Progenitor cell of endocrine pancreas (in vitro differentiated cells): Measurements from ENCODE around the gene DOLPP1. TPM values are rescaled to one million over a fixed set of nuclear protein-coding genes. Genes with fewer than 3 reads are reported as not detected.
A peak's percentile ranks its signal among the peaks of the same experiment; 100 is the strongest.

ENCODE experiments used
- DNase-seq: peaks from one replicate; pipeline ENCODE4 v3.0.0; 2021; ENCODE audit warnings: low spot score; ENCODE audit not compliant: unreplicated experiment
- H3K27ac Mint-ChIP-seq: 2 replicates; pipeline ENCODE4 v1.8.0; 2021; ENCODE audit warnings: mild to moderate bottlenecking, moderate library complexity, mixed read lengths
- H3K27me3 Mint-ChIP-seq: 2 replicates; pipeline ENCODE4 v1.8.0; 2021; ENCODE audit warnings: mixed read lengths
- H3K36me3 Mint-ChIP-seq: 2 replicates; pipeline ENCODE4 v1.8.0; 2022; ENCODE audit warnings: mixed read lengths; ENCODE audit not compliant: insufficient read depth
- H3K4me1 Mint-ChIP-seq: 2 replicates; pipeline ENCODE4 v1.8.0; 2021; ENCODE audit warnings: low read depth, mixed read lengths
- H3K4me3 Mint-ChIP-seq: 2 replicates; pipeline ENCODE4 v1.8.0; 2021; ENCODE audit warnings: low read depth, mild to moderate bottlenecking, moderate library complexity, mixed read lengths
- H3K9me3 Mint-ChIP-seq: 2 replicates; pipeline ENCODE4 v1.8.0; 2021; ENCODE audit warnings: low read depth, mixed read lengths
- total RNA-seq: library from RNA; stranded (reverse); gene quantifications from 2 replicates; pipeline ENCODE4 v1.2.1, GENCODE V29; 2021
- TF ChIP-seq, protein P1 (sequence below): fragments of 200-600 bp; sonication (generic); IDR thresholded peaks from one replicate; pipeline ENCODE4 v1.5.0; 2021; ENCODE audit warnings: antibody characterized with exemption, mild to moderate bottlenecking; ENCODE audit not compliant: unreplicated experiment

The DOLPP1 gene
- total RNA-seq, 1 donor from 2014 or later = 29.3 TPM

DNA sequence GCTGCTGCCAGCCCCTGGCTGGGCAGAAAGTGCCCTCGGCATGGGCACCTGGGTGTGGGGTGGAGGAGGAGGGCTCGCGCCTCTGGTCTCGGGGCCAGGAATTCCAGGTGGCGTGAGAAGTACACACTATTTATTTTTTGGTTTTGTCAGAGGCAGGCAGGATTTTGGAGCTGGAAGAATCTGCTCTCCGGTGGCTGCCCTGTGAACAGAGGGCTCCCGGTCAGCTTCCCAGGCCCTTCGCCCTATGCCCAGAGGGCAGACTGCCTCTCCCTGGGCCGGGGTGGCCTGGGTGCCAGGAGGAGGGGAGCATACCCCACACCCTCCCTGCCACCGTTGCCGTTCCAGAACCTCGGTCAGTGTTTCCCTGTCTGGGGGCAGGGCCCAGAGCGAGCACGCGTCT, 8.3 kb downstream of the DOLPP1 start:
- TF ChIP-seq, protein P1, sequence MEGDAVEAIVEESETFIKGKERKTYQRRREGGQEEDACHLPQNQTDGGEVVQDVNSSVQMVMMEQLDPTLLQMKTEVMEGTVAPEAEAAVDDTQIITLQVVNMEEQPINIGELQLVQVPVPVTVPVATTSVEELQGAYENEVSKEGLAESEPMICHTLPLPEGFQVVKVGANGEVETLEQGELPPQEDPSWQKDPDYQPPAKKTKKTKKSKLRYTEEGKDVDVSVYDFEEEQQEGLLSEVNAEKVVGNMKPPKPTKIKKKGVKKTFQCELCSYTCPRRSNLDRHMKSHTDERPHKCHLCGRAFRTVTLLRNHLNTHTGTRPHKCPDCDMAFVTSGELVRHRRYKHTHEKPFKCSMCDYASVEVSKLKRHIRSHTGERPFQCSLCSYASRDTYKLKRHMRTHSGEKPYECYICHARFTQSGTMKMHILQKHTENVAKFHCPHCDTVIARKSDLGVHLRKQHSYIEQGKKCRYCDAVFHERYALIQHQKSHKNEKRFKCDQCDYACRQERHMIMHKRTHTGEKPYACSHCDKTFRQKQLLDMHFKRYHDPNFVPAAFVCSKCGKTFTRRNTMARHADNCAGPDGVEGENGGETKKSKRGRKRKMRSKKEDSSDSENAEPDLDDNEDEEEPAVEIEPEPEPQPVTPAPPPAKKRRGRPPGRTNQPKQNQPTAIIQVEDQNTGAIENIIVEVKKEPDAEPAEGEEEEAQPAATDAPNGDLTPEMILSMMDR = no peak

DNA sequence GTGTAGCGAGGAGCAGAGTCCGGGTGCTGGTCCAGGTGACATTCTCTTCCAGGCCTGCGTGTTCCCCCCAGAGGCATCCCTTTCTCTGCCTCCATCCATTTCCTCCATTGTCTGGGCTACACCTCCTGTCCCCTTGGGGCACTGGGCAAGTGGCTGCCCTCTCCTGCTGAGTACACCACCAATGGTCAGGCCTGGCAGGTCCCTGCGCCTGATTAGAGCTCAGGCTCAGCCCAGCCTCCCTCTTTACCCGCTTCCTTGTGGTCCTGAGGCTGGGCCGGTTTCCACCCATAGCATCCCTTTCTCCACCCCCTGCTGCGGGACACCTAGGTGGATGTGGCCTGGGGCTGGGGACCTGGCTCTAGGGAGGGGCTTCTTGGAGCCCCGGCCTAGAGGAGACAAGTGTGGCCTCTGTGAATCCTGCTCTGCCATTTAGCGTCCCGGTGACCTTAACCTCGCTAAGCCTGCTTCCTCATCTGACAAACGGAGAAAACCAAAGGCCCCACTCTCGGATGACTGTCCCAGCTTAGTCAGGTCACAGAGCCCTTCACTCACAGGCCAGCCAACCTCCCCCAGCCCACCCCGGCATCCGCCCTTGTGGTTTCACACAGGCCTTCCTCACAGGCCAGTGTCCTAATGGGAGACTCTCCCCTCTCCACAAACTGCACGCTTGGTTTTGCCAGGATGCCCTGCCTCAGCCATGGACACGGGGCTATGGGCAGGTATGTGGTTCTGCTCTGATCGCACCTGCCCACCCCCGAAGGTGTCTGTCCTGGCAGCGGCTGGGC, 12.9 kb downstream of the DOLPP1 start:
- H3K27me3 Mint-ChIP-seq = no peaks in the 10 kb centered on the region
- DNase-seq = no peak
- no peaks in the 10 kb centered on the region for H3K4me1 Mint-ChIP-seq
- H3K36me3 Mint-ChIP-seq = peaks cover 8% of the 10 kb centered on the region
- TF ChIP-seq, protein P1 = no peak
- H3K27ac Mint-ChIP-seq = peak overlapping the region; percentile 33
- no peak overlapping the region for H3K4me3 Mint-ChIP-seq
- no peaks in the 10 kb centered on the region for H3K9me3 Mint-ChIP-seq

More for the DNA sequence above, 8.3 kb downstream of the DOLPP1 start:
- DNase-seq = no peak
- no peaks in the 10 kb centered on the region for H3K27me3 Mint-ChIP-seq
- H3K4me3 Mint-ChIP-seq = no peak overlapping the region
- H3K27ac Mint-ChIP-seq = no peak overlapping the region
- no peaks in the 10 kb centered on the region for H3K9me3 Mint-ChIP-seq
- H3K36me3 Mint-ChIP-seq = peaks cover 5% of the 10 kb centered on the region
- no peaks in the 10 kb centered on the region for H3K4me1 Mint-ChIP-seq

DNA sequence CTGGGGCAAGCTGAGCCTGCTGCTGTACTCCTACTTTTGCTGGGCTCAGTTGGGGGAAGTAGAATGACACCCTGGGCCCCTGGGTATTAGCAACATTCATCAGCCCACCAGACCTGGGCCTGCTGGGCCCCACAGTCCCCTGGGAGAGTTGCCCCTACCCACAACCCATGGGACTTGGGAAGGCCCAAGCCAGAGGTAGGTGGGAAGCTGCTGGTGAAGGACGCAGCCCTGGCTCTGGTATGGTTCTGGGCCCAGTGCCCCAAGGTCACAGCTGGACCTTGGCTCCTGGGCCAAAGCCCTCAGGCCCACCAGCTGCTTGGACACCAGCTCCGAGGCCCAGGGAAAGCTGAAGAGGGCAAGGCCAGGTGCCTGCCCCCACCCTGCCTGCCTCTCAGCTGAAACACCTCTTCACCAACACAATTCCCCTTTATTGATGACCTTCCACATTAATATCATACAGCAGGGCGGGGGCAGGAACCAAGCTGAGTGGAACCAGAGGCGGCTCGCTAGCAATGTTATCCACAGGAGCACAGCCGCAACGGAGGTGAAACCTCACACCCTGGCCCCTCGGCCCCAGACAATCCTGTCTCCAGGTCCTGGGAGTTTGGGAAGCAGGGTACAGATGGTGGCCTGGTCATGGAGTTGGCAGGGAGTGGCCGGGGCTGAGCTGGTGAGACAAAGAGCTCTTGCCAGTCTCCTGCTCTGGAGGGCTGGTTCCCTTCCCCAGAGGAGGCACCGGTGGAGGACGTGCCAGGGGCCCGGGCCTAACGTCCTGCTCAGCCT, 13.7 kb downstream of the DOLPP1 start:
- H3K27ac Mint-ChIP-seq = no peak overlapping the region
- H3K36me3 Mint-ChIP-seq = peaks cover 8% of the 10 kb centered on the region
- TF ChIP-seq, protein P1 = no peak
- no peaks in the 10 kb centered on the region for H3K4me1 Mint-ChIP-seq
- H3K27me3 Mint-ChIP-seq = no peaks in the 10 kb centered on the region
- no peak for DNase-seq
- no peaks in the 10 kb centered on the region for H3K9me3 Mint-ChIP-seq
- H3K4me3 Mint-ChIP-seq = no peak overlapping the region

DNA sequence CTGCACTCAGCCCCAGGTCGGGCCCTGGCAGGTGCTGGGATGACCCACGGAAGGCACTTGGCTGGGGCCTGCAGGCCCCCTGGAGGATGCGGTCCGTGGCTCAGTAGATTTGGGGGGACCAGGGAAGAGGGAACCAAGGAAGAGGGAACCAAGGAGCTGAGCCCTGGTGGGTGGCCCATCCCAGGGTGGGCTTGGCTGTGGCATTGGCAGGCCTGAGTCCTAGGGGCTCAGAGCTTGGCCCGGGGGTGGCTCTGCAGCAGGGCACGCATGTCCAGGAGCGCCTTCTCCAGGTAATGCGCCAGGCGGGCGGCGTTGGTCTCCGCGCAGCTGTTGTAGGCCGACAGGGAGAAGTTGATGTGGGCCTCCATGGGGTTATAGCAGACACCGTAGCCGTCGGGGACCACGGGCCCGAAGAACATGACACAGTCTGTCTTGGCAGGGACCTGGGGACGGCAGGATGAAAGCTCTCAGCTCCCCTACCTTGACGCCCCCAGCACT, 14.3 kb downstream of the DOLPP1 start:
- Mint-ChIP-seq H3K36me3 (peaks cover 6% of the 10 kb centered on the region), H3K9me3 (no peaks in the 10 kb centered on the region), H3K4me1 (no peaks in the 10 kb centered on the region), H3K27ac (no peak overlapping the region), H3K4me3 (no peak overlapping the region), H3K27me3 (no peaks in the 10 kb centered on the region)
- TF ChIP-seq, protein P1 = no peak
- no peak for DNase-seq

GRCh38 chr9:129095908-129096307, 15.0 kb downstream of the DOLPP1 start:
- Mint-ChIP-seq H3K36me3 (peaks cover 5% of the 10 kb centered on the region), H3K9me3 (no peaks in the 10 kb centered on the region), H3K4me1 (no peaks in the 10 kb centered on the region), H3K27me3 (no peaks in the 10 kb centered on the region), H3K27ac (no peak overlapping the region), H3K4me3 (no peak overlapping the region)
- no peak for DNase-seq
- TF ChIP-seq, protein P1 = no peak
